Epithelial cell of esophagus (primary cell): ENCODE data around the gene HIPK2.

Source experiments
- DNase-seq: peaks from one replicate; pipeline ENCODE4 v3.0.0; 2010; ENCODE audit warnings: low read depth
- H3K4me3 ChIP-seq: 2 replicates; pipeline ENCODE4 v1.5.1; 2011; ENCODE audit warnings: mild to moderate bottlenecking, low read length, control low read depth
- CTCF ChIP-seq: IDR thresholded peaks from 2 replicates; pipeline ENCODE4 v1.5.1; 2011; ENCODE audit warnings: low read depth, mild to moderate bottlenecking, low read length, control low read depth, inconsistent platforms; ENCODE audit not compliant: insufficient read depth; ENCODE audit errors: missing control alignments

The HIPK2 gene

GRCh38 chr7:139641337-139641992 is 136.3 kb downstream of the HIPK2 start:
- no peak overlapping the region for H3K4me3 ChIP-seq
- DNase-seq = no peak
- TF ChIP-seq CTCF = no peak

GRCh38 chr7:139640681-139641080 is 137.1 kb downstream of the HIPK2 start:
- no peak for DNase-seq
- H3K4me3 ChIP-seq = no peak overlapping the region
- no peak for TF ChIP-seq CTCF

GRCh38 chr7:139639563-139639962 is 138.2 kb downstream of the HIPK2 start:
- no peak overlapping the region for H3K4me3 ChIP-seq
- DNase-seq = no peak
- TF ChIP-seq CTCF = no peak

GRCh38 chr7:139635526-139636302 is 142.1 kb downstream of the HIPK2 start:
- no peak overlapping the region for H3K4me3 ChIP-seq
- TF ChIP-seq CTCF = no peak
- no peak for DNase-seq

GRCh38 chr7:139634087-139634486 is 143.7 kb downstream of the HIPK2 start:
- no peak for TF ChIP-seq CTCF
- no peak for DNase-seq
- H3K4me3 ChIP-seq = no peak overlapping the region

- no peak overlapping the region for H3K4me3 ChIP-seq
- DNase-seq = no peak
- TF ChIP-seq CTCF = no peak
These were observed 146.2 kb downstream of the HIPK2 start for GRCh38 chr7:139631520-139632031.
